Measurements from ENCODE around the gene SYPL1.
"Not testable (repeated sequence)": the region's sequence is repeated elsewhere in the genome, so short reads cannot be mapped to it uniquely, and the experiment has no call there.

SYPL1 gene

GRCh38 chr7:106112118-106112971 lies at the start of gene SYPL1:
SYPL1 (minus strand) TSS chr7:106112312; CDS start chr7:106112208, 104 bp downstream.
- DNase-seq = peak; percentile 91

- no peak for DNase-seq
Measured at GRCh38 chr7:106155027-106155426, 42.9 kb upstream of the SYPL1 start.

DNA sequence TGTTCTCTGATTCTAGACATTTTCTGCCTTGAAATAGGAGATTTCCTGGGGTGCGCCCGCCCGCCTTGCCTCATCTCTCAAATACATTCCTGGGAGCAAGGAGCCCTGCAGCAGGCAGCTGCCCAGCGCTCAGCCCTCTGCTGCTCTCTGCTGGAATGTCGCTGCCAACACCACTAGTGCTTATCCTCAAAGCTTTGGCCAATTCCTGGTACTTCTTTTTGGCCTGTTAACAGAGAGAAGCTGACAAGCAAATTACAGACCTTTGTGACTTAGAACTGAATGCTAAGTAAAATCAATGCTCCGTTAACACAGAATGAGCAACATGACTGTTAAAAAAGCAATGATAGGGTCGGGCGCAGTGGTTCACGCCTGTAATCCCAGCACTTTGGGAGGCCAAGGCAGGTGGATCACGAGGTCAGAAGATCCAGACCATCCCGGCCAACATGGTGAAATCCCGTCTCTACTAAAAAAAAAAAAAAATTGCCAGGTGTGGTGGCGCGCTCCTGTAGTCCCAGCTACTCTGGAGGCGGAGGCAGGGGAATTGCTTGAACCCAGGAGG lies 41.9 kb upstream of the SYPL1 start:
- peak; percentile 65 to 69 for DNase-seq

DNA sequence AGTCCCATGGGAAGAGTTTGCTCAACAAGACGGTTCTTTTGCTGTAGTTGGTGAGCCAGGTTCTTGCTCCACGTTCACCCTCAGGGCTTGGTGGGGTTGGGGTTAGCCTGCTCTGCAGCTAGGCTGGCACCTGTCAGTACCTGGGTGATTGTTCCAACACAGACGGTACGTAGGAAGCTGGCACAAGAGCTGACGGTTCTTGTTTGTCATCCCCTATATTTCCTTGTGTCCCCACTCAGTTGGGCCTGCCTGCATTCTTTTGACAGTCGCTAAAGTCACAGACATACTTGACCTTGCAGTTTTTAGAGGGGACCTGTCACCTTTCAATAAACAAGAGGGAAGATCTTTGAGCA lies 40.2 kb upstream of the SYPL1 start:
- no peak for DNase-seq

DNA sequence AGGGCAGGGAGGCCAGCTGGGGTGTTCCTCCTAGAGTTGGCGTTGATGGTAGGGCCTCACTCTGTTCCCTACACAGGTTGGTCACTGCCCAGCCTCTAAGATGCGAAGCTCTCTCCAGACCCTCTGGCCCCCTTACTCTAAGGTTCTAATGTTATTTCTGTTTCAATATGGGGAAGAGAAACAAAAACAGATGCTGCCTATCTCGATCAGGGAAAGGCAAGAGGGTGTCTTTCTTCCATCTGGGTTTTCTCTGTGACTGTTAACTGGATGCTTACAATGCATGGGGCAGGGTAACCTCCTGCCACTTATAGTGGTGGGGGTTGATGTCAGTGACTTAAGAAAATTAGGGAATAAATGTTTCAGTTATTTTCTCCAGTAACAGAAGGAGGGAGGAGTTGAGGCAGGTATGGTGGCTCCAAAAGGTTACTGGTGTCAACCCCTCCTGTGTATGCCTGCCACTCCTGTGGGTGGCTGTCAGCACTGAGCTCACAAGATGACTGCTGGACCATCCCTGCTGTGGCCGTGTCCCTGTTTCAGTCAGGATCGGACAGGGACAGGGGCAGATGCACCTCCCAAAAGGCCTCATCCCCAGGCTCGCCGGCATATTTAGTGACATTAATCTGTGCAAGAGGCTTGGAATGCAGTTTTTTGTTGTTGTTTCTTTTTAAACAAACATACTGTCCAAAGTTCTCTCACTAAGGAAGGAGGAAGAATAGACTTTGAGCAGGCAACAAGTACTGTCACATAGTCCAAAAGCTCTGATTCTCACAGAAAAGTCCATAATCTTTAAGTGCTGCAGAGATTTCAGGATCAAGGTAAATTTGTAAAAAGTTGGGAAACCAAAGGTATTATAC lies 39.6 kb upstream of the SYPL1 start:
- no peak for DNase-seq

GRCh38 chr7:106143711-106144337 lies 31.7 kb upstream of the SYPL1 start:
- DNase-seq = no peak

GRCh38 chr7:106142136-106142535 lies 30.0 kb upstream of the SYPL1 start:
- DNase-seq = no peak

GRCh38 chr7:106140406-106141173 lies 28.5 kb upstream of the SYPL1 start:
- no peak for DNase-seq

- DNase-seq = no peak
Measured at GRCh38 chr7:106139265-106140251, 27.4 kb upstream of the SYPL1 start.

- DNase-seq = no peak
Measured at GRCh38 chr7:106138776-106139175, 26.7 kb upstream of the SYPL1 start.

- DNase-seq = not testable (repeated sequence)
Measured at GRCh38 chr7:106138181-106138580, 26.1 kb upstream of the SYPL1 start.

- DNase-seq = no peak
Measured at GRCh38 chr7:106134241-106134640, 22.1 kb upstream of the SYPL1 start.

DNA sequence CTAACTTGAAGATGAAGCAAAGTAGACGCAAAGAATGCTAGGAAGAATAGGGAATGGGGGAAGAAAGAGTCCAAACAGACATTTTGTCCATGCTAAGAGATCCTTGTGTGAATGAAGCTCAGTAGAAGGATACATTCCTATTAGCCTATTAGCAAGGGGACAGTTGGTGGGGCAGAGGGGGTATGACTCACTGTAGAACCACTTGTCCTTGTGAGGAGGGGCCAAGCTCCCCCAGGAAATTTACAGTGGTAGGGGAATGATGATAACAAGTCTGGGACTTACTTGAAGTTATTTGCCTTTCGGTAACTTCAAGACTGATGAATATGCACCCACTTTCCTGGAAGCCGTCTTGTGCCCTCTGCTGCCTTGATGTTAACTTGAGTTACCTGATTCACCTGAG lies 17.2 kb upstream of the SYPL1 start:
- no peak for DNase-seq

GRCh38 chr7:106128836-106129235 lies 16.7 kb upstream of the SYPL1 start:
- no peak for DNase-seq

DNA sequence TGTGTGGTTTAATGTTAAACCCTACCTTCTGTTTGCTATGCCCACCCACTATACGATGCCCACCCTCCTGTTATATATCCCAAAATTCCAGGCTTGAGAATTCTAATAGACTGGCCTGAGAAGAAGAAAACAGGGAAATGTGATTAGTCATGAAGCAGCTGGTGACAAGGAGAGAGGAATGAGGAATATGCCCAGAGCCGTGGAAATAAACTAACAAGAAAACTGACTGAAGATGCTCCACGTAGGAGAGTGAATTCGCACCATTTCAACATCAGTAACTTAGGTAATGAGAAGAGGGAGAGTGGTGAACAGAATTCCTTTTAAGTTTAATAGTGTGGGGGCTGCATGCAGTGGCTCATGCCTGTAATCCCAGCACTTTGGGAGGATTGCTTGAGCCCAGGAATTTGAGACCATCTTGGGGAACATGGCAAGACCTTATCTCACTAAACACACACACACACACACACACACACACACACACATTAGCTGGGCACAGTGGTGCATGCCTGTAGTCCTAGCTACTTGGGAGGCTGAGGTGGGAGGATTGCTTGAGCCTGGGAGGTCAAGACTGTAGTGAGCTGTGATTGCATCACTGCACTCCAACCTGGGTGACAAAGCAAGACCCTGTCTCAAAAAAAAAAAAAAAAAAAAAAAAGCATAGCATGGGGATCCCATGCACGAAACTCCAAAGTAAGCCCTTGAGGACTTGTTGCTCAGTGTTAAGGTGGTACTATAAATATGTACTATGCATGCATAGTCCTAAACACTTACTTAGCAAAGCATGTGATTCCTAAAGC lies 16.1 kb upstream of the SYPL1 start:
- no peak for DNase-seq

DNA sequence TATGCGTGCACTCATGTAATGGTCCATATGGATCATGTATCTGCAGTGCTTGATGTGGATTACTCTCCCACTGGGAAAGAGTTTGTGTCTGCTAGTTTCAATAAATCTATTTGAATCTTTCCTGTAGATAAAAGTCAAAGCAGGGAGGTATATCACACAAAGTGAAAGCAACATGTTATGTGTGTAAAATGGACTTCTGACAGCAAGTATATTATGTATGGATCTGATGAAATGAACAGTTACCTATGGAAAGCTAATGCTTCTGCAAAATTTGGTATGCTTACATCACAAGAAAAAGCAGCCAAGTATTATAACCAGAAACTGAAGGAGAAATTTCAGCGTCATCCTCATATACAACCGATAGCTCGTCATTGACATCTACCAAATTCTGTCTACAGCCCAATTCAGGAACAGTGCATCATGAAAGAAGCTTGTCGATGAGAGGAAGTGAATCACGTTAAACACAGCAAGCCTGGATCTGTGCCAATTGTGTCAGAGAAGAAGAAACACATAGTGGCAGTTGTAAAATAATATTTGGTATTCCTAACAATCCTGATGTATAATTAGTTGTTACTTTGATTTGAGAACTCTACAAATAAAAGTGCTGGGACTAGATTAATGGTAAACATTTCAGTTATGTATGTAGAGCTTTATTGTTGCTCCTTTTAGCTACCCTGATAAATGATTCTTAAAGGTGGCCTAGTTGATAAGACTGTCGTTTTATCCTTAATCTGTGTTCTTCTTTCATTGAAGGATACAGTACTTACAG lies 14.2 kb upstream of the SYPL1 start:
- DNase-seq = peak; percentile 33 to 40

DNA sequence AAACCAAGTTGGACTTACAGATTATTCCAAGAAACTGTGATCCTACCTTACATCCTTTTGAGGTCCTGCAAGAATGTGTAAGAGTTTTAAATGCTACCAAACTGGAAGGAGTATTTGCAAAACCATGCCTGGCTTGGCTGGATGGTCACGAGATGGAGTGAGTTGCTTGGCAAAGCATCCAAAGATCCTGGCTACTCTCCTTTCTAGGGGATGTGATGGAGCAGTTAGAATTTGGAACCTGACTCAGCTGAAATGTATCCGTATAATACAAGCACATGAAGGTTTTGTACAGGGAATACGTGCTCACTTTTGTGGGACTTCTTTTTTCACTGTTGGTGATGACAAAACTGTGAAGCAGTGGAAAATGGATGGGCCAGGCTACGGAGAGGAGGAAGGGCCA lies 13.3 kb upstream of the SYPL1 start:
- DNase-seq = no peak

- DNase-seq = no peak
Measured at GRCh38 chr7:106124186-106124585, 12.1 kb upstream of the SYPL1 start.

- DNase-seq = no peak
Measured at GRCh38 chr7:106122713-106123112, 10.6 kb upstream of the SYPL1 start.
